ENCODE measurements around the gene IGSF9B.

IGSF9B gene

DNA sequence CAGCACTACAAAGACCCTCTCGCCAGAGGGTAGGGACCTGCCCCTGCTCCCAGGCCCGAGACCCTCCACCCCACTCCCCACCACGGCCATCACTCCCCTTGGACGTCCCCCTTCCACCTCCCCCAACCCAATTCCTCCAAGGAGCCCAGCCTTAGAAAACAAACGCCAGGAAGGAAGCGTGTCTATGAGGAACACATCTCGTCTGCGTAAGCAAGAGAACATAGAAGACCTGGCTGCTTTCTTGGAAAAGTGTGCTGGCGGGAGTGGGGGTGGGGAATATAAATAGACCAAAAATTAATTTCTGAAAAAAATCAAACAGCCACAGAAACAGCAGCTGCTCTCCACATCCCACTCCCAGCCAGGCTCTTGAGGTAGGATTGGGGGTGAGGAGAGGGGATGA is 23.9 kb upstream of the IGSF9B start:
- TF ChIP-seq, protein P1, sequence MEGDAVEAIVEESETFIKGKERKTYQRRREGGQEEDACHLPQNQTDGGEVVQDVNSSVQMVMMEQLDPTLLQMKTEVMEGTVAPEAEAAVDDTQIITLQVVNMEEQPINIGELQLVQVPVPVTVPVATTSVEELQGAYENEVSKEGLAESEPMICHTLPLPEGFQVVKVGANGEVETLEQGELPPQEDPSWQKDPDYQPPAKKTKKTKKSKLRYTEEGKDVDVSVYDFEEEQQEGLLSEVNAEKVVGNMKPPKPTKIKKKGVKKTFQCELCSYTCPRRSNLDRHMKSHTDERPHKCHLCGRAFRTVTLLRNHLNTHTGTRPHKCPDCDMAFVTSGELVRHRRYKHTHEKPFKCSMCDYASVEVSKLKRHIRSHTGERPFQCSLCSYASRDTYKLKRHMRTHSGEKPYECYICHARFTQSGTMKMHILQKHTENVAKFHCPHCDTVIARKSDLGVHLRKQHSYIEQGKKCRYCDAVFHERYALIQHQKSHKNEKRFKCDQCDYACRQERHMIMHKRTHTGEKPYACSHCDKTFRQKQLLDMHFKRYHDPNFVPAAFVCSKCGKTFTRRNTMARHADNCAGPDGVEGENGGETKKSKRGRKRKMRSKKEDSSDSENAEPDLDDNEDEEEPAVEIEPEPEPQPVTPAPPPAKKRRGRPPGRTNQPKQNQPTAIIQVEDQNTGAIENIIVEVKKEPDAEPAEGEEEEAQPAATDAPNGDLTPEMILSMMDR (IDR thresholded peaks at IDR 0.05), result no peak
- H3K79me2 ChIP-seq, result no peaks in the 10 kb centered on the region
- no peak overlapping the region for H2AFZ ChIP-seq
- no peaks in the 10 kb centered on the region for H3K36me3 ChIP-seq (ENCODE audit: control insufficient read depth, insufficient read depth, low read length)
- no peaks in the 10 kb centered on the region for H3K9me3 ChIP-seq (ENCODE audit: control insufficient read depth, low read length)
- H3K9ac ChIP-seq, result no peak overlapping the region
- H3K4me1 ChIP-seq, result no peaks in the 10 kb centered on the region
- no peaks in the 10 kb centered on the region for H3K27me3 ChIP-seq (ENCODE audit: control insufficient read depth, insufficient read depth, low read length)
- peak overlapping the region; percentile 62 for H3K27ac ChIP-seq
- no peak overlapping the region for H3K4me3 ChIP-seq (ENCODE audit: low read depth, low read length)
- no peak overlapping the region for H3K4me2 ChIP-seq (ENCODE audit: low read length)

DNA sequence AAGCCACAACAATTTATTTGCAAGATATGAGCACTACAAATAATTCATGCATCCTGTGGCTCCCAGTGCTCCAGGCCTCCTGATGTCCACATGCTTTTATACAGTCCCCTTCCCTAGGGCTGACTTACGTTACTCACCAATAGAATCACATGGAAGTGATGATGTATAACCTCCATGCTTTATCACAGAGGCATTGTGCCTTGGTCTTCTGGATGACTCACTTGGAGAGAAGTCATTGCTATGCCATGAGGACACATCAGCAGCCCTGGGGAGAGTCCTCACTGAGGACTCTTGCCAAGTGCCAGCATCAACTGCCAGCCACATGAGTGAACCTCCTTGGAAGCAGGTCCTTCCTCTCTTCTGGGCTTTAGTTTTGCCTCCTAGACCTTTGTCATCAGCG is 22.0 kb upstream of the IGSF9B start:
- Histone ChIP-seq H3K36me3 (ENCODE audit: control insufficient read depth, insufficient read depth, low read length) (no peaks in the 10 kb centered on the region), H3K4me1 (no peaks in the 10 kb centered on the region), H3K4me2 (ENCODE audit: low read length) (no peak overlapping the region), H3K9ac (no peak overlapping the region), H3K79me2 (no peaks in the 10 kb centered on the region), H3K4me3 (ENCODE audit: low read depth, low read length) (no peak overlapping the region), H2AFZ (no peak overlapping the region), H3K27me3 (ENCODE audit: control insufficient read depth, insufficient read depth, low read length) (no peaks in the 10 kb centered on the region), H3K27ac (no peak overlapping the region), H3K9me3 (ENCODE audit: control insufficient read depth, low read length) (no peaks in the 10 kb centered on the region)
- TF ChIP-seq, protein P1 (IDR thresholded peaks at IDR 0.05), result no peak

DNA sequence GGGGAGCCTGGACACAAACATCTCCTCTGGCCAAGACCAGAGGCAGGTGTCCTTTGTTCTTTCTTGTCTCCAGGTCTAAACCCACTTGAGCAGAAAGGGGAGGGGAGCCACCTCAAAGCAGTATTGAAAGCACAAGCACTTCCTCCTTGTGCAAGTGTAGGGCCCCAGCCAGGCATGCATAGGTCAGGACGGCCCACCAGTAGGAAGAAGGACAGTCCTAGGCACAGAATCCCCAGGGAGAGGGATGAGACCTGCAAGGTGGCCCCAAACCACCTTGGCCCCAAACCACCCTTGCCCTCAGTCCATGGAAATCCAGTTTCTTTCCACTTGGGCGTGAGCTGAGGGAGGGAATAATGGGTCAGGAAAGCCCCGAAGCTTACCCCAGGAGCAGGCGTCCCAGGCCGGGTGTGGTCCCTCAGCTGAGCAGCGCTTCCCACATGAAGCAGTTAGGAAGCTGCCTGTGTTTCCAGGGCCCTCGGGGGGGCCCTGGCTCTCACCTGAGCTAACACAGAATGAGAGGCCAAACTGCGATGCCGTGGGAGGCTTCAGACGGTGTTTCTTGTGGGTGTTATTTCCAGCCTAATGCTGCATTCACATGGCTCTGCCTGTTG is 20.4 kb upstream of the IGSF9B start:
- Histone ChIP-seq H3K36me3 (ENCODE audit: control insufficient read depth, insufficient read depth, low read length) (no peaks in the 10 kb centered on the region), H3K9ac (no peak overlapping the region), H3K4me3 (ENCODE audit: low read depth, low read length) (no peak overlapping the region), H3K4me2 (ENCODE audit: low read length) (no peak overlapping the region), H3K9me3 (ENCODE audit: control insufficient read depth, low read length) (no peaks in the 10 kb centered on the region), H3K27me3 (ENCODE audit: control insufficient read depth, insufficient read depth, low read length) (no peaks in the 10 kb centered on the region), H3K27ac (no peak overlapping the region), H3K79me2 (no peaks in the 10 kb centered on the region), H3K4me1 (no peaks in the 10 kb centered on the region), H2AFZ (no peak overlapping the region)
- TF ChIP-seq, protein P1 (IDR thresholded peaks at IDR 0.05), result no peak

- H3K36me3 ChIP-seq (ENCODE audit: control insufficient read depth, insufficient read depth, low read length), result no peaks in the 10 kb centered on the region
- no peaks in the 10 kb centered on the region for H3K27me3 ChIP-seq (ENCODE audit: control insufficient read depth, insufficient read depth, low read length)
- H3K4me3 ChIP-seq (ENCODE audit: low read depth, low read length), result no peak overlapping the region
- no peaks in the 10 kb centered on the region for H3K9me3 ChIP-seq (ENCODE audit: control insufficient read depth, low read length)
- TF ChIP-seq, protein P1 (IDR thresholded peaks at IDR 0.05), result no peak
- H3K79me2 ChIP-seq, result no peaks in the 10 kb centered on the region
- no peak overlapping the region for H2AFZ ChIP-seq
- H3K27ac ChIP-seq, result no peak overlapping the region
- no peak overlapping the region for H3K4me2 ChIP-seq (ENCODE audit: low read length)
- no peak overlapping the region for H3K9ac ChIP-seq
- no peaks in the 10 kb centered on the region for H3K4me1 ChIP-seq
These were observed 18.7 kb upstream of the IGSF9B start for GRCh38 chr11:133975488-133975849.

- no peaks in the 10 kb centered on the region for H3K9me3 ChIP-seq (ENCODE audit: control insufficient read depth, low read length)
- H3K4me1 ChIP-seq, result no peaks in the 10 kb centered on the region
- no peaks in the 10 kb centered on the region for H3K36me3 ChIP-seq (ENCODE audit: control insufficient read depth, insufficient read depth, low read length)
- no peak overlapping the region for H3K27ac ChIP-seq
- no peak overlapping the region for H3K4me2 ChIP-seq (ENCODE audit: low read length)
- no peak overlapping the region for H3K4me3 ChIP-seq (ENCODE audit: low read depth, low read length)
- no peak overlapping the region for H3K9ac ChIP-seq
- H3K79me2 ChIP-seq, result no peaks in the 10 kb centered on the region
- no peaks in the 10 kb centered on the region for H3K27me3 ChIP-seq (ENCODE audit: control insufficient read depth, insufficient read depth, low read length)
- TF ChIP-seq, protein P1 (IDR thresholded peaks at IDR 0.05), result no peak
- H2AFZ ChIP-seq, result no peak overlapping the region
These were observed 18.2 kb upstream of the IGSF9B start for GRCh38 chr11:133974836-133975487.
